Measurements from ENCODE around the gene MXRA8.

MXRA8 gene

DNA sequence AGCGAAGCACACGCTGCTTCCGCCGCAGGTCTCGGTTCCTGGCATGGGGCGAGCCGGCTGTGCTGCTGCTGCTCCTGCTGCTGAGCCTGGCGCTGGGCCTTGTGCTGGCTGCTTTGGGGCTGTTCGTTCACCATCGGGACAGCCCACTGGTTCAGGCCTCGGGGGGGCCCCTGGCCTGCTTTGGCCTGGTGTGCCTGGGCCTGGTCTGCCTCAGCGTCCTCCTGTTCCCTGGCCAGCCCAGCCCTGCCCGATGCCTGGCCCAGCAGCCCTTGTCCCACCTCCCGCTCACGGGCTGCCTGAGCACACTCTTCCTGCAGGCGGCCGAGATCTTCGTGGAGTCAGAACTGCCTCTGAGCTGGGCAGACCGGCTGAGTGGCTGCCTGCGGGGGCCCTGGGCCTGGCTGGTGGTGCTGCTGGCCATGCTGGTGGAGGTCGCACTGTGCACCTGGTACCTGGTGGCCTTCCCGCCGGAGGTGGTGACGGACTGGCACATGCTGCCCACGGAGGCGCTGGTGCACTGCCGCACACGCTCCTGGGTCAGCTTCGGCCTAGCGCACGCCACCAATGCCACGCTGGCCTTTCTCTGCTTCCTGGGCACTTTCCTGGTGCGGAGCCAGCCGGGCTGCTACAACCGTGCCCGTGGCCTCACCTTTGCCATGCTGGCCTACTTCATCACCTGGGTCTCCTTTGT lies 24.7 kb downstream of the MXRA8 start:
- no peak for DNase-seq

DNA sequence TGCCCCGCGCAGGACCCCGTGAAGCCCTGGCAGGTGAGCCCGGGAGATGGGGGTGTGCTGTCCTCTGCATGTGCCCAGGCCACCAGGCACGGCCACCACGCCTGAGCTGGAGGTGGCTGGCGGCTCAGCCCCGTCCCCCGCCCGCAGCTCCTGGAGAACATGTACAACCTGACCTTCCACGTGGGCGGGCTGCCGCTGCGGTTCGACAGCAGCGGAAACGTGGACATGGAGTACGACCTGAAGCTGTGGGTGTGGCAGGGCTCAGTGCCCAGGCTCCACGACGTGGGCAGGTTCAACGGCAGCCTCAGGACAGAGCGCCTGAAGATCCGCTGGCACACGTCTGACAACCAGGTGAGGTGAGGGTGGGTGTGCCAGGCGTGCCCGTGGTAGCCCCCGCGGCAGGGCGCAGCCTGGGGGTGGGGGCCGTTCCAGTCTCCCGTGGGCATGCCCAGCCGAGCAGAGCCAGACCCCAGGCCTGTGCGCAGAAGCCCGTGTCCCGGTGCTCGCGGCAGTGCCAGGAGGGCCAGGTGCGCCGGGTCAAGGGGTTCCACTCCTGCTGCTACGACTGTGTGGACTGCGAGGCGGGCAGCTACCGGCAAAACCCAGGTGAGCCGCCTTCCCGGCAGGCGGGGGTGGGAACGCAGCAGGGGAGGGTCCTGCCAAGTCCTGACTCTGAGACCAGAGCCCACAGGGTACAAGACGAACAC lies 25.4 kb downstream of the MXRA8 start:
- no peak for DNase-seq

DNA sequence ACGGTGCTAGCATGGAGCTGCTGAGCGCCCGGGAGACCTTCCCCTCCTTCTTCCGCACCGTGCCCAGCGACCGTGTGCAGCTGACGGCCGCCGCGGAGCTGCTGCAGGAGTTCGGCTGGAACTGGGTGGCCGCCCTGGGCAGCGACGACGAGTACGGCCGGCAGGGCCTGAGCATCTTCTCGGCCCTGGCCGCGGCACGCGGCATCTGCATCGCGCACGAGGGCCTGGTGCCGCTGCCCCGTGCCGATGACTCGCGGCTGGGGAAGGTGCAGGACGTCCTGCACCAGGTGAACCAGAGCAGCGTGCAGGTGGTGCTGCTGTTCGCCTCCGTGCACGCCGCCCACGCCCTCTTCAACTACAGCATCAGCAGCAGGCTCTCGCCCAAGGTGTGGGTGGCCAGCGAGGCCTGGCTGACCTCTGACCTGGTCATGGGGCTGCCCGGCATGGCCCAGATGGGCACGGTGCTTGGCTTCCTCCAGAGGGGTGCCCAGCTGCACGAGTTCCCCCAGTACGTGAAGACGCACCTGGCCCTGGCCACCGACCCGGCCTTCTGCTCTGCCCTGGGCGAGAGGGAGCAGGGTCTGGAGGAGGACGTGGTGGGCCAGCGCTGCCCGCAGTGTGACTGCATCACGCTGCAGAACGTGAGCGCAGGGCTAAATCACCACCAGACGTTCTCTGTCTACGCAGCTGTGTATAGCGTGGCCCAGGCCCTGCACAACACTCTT lies 26.2 kb downstream of the MXRA8 start:
- DNase-seq: no peak

DNA sequence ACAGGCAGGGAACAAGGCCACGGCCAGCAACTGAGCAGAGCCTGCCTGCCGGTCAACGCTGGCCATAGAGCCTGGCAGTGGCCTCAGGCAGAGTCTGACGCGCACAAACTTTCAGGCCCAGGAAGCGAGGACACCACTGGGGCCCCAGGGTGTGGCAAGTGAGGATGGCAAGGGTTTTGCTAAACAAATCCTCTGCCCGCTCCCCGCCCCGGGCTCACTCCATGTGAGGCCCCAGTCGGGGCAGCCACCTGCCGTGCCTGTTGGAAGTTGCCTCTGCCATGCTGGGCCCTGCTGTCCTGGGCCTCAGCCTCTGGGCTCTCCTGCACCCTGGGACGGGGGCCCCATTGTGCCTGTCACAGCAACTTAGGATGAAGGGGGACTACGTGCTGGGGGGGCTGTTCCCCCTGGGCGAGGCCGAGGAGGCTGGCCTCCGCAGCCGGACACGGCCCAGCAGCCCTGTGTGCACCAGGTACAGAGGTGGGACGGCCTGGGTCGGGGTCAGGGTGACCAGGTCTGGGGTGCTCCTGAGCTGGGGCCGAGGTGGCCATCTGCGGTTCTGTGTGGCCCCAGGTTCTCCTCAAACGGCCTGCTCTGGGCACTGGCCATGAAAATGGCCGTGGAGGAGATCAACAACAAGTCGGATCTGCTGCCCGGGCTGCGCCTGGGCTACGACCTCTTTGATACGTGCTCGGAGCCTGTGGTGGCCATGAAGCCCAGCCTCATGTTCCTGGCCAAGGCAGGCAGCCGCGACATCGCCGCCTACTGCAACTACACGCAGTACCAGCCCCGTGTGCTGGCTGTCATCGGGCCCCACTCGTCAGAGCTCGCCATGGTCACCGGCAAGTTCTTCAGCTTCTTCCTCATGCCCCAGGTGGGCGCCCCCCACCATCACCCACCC lies 27.0 kb downstream of the MXRA8 start, which contains the start of gene TAS1R3:
Gene TAS1R3 (plus strand): TSS at position 213 of the 898 bp plus-strand sequence. CDS start 66 bp downstream, at position 279.
- no peak for DNase-seq

GRCh38 chr1:1330366-1331067 lies 27.8 kb downstream of the MXRA8 start:
- no peak for DNase-seq

GRCh38 chr1:1329304-1330210 lies 28.8 kb downstream of the MXRA8 start:
- no peak for DNase-seq

DNA sequence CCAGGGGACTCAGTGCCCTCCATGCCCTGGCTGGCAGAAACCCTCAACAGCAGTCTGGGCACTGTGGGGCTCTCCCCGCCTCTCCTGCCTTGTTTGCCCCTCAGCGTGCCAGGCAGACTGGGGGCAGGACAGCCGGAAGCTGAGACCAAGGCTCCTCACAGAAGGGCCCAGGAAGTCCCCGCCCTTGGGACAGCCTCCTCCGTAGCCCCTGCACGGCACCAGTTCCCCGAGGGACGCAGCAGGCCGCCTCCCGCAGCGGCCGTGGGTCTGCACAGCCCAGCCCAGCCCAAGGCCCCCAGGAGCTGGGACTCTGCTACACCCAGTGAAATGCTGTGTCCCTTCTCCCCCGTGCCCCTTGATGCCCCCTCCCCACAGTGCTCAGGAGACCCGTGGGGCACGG lies 30.1 kb downstream of the MXRA8 start:
- DNase-seq: no peak

DNA sequence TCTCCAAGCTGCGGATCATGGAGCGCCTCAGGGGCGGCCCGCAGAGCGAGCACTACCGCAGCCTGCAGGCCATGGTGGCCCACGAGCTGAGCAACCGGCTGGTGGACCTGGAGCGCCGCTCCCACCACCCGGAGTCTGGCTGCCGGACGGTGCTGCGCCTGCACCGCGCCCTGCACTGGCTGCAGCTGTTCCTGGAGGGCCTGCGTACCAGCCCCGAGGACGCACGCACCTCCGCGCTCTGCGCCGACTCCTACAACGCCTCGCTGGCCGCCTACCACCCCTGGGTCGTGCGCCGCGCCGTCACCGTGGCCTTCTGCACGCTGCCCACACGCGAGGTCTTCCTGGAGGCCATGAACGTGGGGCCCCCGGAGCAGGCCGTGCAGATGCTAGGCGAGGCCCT lies 31.1 kb downstream of the MXRA8 start:
- DNase-seq: no peak

DNA sequence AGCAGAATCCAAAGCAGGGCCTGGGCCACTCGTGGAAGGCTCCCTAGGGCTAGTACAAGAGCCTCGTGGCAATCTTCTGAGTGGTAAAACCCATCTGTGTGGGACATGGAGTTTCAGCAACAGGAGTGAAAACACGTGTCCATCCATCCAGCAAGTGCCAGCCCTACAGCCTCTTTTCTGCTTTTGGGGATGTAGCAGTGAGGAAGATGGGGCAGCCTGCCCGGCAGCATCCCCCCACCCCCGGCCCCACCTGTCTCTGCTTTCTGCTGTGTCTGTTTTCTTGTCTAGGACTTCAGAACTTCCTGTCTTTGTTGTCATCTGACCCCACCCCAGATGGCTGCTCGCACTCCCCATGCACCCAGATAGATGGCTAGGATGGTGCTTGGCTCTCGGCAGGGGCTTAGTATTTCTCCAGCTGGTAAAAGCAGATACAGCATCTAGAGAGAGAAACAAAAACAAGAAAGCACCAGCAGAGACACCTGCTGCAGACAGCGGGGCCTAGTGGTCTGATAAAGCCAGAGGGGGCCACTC lies 32.2 kb downstream of the MXRA8 start:
- DNase-seq: peak; percentile 46

DNA sequence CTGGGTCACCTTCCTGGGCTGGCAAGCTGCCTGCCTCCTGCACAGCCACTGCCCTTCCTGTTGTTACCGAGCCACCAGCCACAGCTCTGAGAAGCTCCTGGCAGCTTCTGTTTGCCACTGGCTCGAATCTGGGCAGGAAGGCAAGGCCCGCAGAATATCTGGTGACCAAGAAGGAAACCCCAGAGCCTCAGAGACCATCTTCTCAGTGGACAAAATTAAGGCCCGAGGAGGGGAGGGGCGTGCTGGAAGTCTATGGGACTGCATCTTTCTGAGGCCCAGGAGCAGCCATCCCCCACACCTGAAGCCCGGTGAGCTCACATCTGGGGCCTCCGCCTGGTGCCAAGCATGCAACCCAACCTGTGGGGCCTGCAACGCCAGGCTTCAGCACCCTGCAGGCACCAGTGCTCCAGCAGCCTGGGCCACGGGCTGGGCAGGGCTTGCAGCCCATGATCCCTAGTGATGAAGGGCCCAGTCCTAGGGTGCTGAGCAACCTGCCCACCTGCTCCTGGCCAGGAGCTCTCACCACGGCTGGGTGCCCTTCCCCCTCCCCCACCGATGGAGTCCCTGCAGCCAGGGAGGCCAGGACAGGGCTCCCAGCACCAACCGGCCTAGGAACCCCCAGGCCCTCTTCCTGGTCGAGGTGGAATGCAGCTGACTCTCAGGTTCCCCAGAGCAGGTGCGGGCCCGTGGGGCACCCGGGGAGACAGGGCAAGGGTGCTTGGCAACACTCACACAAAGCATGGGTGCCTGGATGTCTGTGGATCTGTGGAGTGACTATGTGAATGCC lies 32.9 kb downstream of the MXRA8 start:
- peak; percentile 86 for DNase-seq

- peak; percentile 97 for DNase-seq
These were observed 33.6 kb downstream of the MXRA8 start, which contains the start of the genes CPTP and INTS11 for GRCh38 chr1:1324524-1325287. Gene CPTP, plus strand, starts transcription at chr1:1324802. Its CDS starts 2,109 bp downstream, at chr1:1326911. Gene INTS11, minus strand, starts transcription at chr1:1324660. Its CDS starts 52 bp downstream, at chr1:1324608.

DNA sequence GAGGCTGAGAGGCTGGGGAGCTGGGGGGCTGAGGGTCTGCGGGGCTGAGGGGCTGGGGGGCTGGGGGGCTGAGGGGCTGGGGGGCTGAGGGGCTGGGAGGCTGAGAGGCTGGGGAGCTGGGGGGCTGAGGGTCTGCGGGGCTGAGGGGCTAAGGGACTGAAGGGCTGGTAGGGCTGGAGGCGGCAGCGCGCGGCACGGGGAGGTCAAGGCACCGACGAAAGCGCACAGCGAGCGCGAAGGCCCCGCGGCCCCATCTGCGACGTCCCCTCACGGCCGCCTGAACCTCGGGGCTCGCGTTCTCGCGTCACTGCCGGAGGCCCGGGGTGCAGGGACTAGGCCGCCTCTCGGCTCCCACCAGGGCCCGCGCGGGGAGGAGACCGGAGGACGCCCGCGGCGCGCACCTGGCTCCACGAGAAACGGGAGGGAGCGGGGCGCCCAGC lies 34.3 kb downstream of the MXRA8 start:
- no peak for DNase-seq

GRCh38 chr1:1322952-1323351 lies 35.4 kb downstream of the MXRA8 start:
- DNase-seq: no peak

DNA sequence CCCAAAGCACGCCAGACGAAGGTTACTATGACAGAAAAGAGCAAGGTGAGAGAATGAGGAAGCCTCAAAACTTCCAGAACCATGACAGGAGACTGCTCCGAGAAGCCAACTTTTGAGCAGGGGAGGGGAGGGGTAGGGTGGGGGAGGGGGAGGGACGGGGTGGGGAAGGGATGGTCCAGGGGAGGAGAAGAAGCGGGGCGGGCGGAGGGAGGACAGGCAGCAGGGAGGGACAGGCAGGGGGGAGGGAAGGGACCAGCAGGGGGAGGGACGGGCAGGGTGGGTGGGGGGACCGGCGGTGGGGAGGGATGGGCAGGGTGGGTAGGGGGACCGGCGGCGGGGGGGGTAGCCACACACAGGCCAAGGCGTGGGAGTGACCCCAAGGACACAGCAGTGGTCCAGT lies 35.9 kb downstream of the MXRA8 start:
- DNase-seq: no peak

- DNase-seq: no peak
These were observed 36.9 kb downstream of the MXRA8 start for GRCh38 chr1:1321477-1321876.

GRCh38 chr1:1320666-1321448 lies 37.5 kb downstream of the MXRA8 start:
- no peak for DNase-seq

DNA sequence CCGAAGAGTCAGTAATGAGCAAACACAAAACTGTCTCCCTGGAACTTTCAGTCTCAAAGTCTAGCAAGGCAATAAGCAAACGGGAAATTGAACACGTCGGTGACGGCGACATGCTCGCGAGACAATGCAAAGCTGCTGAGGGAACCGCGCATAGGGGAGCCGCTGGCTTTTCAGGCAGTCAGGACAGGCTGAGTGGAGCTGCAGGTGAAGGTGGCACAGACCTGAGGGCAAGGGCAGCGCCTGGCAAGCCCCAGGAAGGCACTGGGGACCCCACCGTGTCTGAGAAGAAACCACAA lies 38.8 kb downstream of the MXRA8 start:
- DNase-seq: no peak

All from RPMI8226 (cell line).